ENCODE data around the gene BICD2. TPM values are rescaled to one million over a fixed set of nuclear protein-coding genes. Genes with fewer than 3 reads are reported as not detected.

The BICD2 gene
- total RNA-seq, 2 donors from 2014 or later = 6.2 to 9.8 TPM

GRCh38 chr9:92790542-92791527, 26.2 kb upstream of the BICD2 start:
- Histone ChIP-seq H3K4me1 (no peaks in the 10 kb centered on the region), H3K27me3 (no peaks in the 10 kb centered on the region), H3K9me3 (no peaks in the 10 kb centered on the region), H3K4me3 (no peak overlapping the region), H3K36me3 (no peaks in the 10 kb centered on the region), H3K27ac (no peak overlapping the region), H3K9ac (ENCODE audit: low read depth in 2 of 2, low read length in 2 of 2) (no peak overlapping the region)
- DNase-seq = peak; percentile 86
- TF ChIP-seq, protein P1, sequence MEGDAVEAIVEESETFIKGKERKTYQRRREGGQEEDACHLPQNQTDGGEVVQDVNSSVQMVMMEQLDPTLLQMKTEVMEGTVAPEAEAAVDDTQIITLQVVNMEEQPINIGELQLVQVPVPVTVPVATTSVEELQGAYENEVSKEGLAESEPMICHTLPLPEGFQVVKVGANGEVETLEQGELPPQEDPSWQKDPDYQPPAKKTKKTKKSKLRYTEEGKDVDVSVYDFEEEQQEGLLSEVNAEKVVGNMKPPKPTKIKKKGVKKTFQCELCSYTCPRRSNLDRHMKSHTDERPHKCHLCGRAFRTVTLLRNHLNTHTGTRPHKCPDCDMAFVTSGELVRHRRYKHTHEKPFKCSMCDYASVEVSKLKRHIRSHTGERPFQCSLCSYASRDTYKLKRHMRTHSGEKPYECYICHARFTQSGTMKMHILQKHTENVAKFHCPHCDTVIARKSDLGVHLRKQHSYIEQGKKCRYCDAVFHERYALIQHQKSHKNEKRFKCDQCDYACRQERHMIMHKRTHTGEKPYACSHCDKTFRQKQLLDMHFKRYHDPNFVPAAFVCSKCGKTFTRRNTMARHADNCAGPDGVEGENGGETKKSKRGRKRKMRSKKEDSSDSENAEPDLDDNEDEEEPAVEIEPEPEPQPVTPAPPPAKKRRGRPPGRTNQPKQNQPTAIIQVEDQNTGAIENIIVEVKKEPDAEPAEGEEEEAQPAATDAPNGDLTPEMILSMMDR (IDR thresholded peaks at IDR 0.05) = peak; percentile 78
- intact Hi-C loops (cut with DNase I) = loop anchor here (1.0 kb wide), 1 partner anchor 75 kb away; no protein-coding TSS in a partner anchor

DNA sequence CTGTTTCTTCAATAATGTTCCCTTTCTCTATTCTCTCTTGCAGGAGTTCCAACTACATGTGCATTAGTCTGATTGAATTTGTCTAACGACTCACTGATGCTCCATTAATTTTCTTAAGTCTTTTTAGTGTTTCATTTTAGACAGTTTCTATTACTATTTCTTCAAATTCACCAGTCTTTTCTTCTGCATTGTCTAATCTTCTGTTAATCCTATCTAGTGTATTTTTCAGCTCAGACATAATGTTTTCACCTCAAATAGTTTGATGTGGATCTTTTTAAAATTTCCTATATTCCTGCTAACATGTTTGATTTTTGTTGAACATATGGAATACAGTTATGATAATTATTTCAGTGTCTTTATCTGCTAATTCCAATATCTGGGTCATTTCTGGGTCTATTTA, 21.7 kb upstream of the BICD2 start:
- Histone ChIP-seq H3K27ac (no peak overlapping the region), H3K36me3 (no peaks in the 10 kb centered on the region), H3K9me3 (no peaks in the 10 kb centered on the region), H3K27me3 (no peaks in the 10 kb centered on the region), H3K4me1 (no peaks in the 10 kb centered on the region), H3K4me3 (no peak overlapping the region), H3K9ac (ENCODE audit: low read depth in 2 of 2, low read length in 2 of 2) (no peak overlapping the region)
- no peak for DNase-seq
- TF ChIP-seq, protein P1 (IDR thresholded peaks at IDR 0.05) = no peak
- intact Hi-C loops (cut with DNase I) = no loop called here

GRCh38 chr9:92781899-92782298, 17.3 kb upstream of the BICD2 start:
- no peak for DNase-seq
- Histone ChIP-seq H3K27me3 (no peaks in the 10 kb centered on the region), H3K9ac (ENCODE audit: low read depth in 2 of 2, low read length in 2 of 2) (no peak overlapping the region), H3K9me3 (no peaks in the 10 kb centered on the region), H3K4me3 (no peak overlapping the region), H3K36me3 (no peaks in the 10 kb centered on the region), H3K27ac (no peak overlapping the region), H3K4me1 (no peaks in the 10 kb centered on the region)
- intact Hi-C loops (cut with DNase I) = no loop called here
- TF ChIP-seq, protein P1 (IDR thresholded peaks at IDR 0.05) = no peak

DNA sequence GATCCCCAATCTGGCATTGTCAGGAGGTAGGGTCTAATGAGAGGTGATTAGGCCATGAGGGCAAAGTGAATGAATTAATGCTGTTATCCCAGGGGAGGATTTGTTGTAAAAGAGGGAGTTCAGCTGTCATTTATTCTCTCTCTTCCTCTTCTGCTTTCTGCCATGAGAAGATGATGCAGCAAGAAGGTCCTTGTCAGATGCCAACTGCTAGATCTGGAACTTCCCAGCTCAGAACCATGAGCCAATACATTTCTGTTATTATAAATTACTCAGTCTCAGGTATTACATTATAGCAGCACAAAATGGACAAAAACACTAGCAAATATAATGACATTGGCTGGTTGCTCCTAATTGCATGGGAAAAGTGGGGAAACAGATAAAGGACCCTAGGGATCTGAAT, 15.6 kb upstream of the BICD2 start:
- Histone ChIP-seq H3K36me3 (no peaks in the 10 kb centered on the region), H3K27ac (no peak overlapping the region), H3K9me3 (no peaks in the 10 kb centered on the region), H3K27me3 (peaks cover 5% of the 10 kb centered on the region), H3K4me3 (no peak overlapping the region), H3K9ac (ENCODE audit: low read depth in 2 of 2, low read length in 2 of 2) (no peak overlapping the region), H3K4me1 (no peaks in the 10 kb centered on the region)
- DNase-seq = no peak
- intact Hi-C loops (cut with DNase I) = no loop called here
- TF ChIP-seq, protein P1 (IDR thresholded peaks at IDR 0.05) = no peak

GRCh38 chr9:92775466-92775865, 10.8 kb upstream of the BICD2 start:
- TF ChIP-seq, protein P1 (IDR thresholded peaks at IDR 0.05) = no peak
- no peak overlapping the region for H3K27ac ChIP-seq
- intact Hi-C loops (cut with DNase I) = no loop called here

More at GRCh38 chr9:92775466-92775865, 10.8 kb upstream of the BICD2 start:
- Histone ChIP-seq H3K9me3 (no peaks in the 10 kb centered on the region), H3K9ac (ENCODE audit: low read depth in 2 of 2, low read length in 2 of 2) (no peak overlapping the region), H3K4me1 (no peaks in the 10 kb centered on the region), H3K36me3 (no peaks in the 10 kb centered on the region), H3K27me3 (peaks cover 5% of the 10 kb centered on the region), H3K4me3 (no peak overlapping the region)
- DNase-seq = no peak
